B cell (primary cell): ENCODE measurements around the gene TMEM168. TPM values are rescaled to one million over a fixed set of nuclear protein-coding genes. Genes with fewer than 3 reads are reported as not detected.

Experiments used
- ATAC-seq: fragments of 200-7000 bp; cut with Tn5 transposase; one replicate; pipeline ENCODE4 v1.10.0; 2021; ENCODE audit warnings: low read depth, mild to moderate bottlenecking, moderate number of reproducible peaks, moderate library complexity
- CTCF ChIA-PET: fragments of 350-600 bp; sonication (Branson Sonifier 250); formaldehyde crosslinking; loops from one replicate; lab custom pipeline; 2021; ENCODE audit warnings: antibody characterized with exemption, inconsistent platforms; lab: Charles Lee
- POLR2A ChIA-PET: fragments of 350-600 bp; sonication (Branson Sonifier 250); formaldehyde crosslinking; loops from one replicate; lab custom pipeline; 2021; ENCODE audit warnings: antibody characterized with exemption; lab: Charles Lee
- DNase-seq: peaks from one replicate; pipeline ENCODE4 v3.0.0; 2013
- H2AFZ ChIP-seq: 2 replicates; pipeline ENCODE4 v1.6.1; 2012; ENCODE audit warnings: mild to moderate bottlenecking, low read depth, low read length; ENCODE audit not compliant: insufficient read depth, poor library complexity, severe bottlenecking
- H3K27ac ChIP-seq, 2 donors: 1 replicate in 1 of 2; 2 replicates in 1 of 2; pipeline ENCODE4 v1.5.1; 2012 to 2013; ENCODE audit warnings: low read length in 2 of 2, mild to moderate bottlenecking in 2 of 2, moderate library complexity in 1 of 2
- H3K27me3 ChIP-seq, 4 experiments: fragments of 200-600 bp in 1 of 4; sonication (generic) in 1 of 4; replicated peaks in 1 of 4; 1 replicate in 2 of 4; 2 replicates in 2 of 4; pipeline versions ENCODE4 v1.6.1 to v1.7.0; 2013 to 2016; ENCODE audit warnings: low read length in 3 of 4, mild to moderate bottlenecking in 2 of 4, mixed read lengths in 1 of 4, moderate library complexity in 1 of 4; ENCODE audit not compliant: insufficient read depth in 4 of 4, control insufficient read depth in 3 of 4; ENCODE audit errors: control extremely low read depth in 1 of 4
- H3K36me3 ChIP-seq, 2 experiments: replicated peaks in 1 of 2; 1 replicate in 1 of 2; 2 replicates in 1 of 2; pipeline versions ENCODE4 v1.6.1 to v1.7.1; 2013; ENCODE audit warnings: low read length in 1 of 2; ENCODE audit not compliant: insufficient read depth in 2 of 2, control insufficient read depth in 1 of 2; ENCODE audit errors: control extremely low read depth in 1 of 2, extremely low read depth in 1 of 2
- H3K4me1 ChIP-seq, 2 donors: fragments of 200-600 bp in 1 of 2; sonication (generic) in 1 of 2; 1 replicate in 1 of 2; 2 replicates in 1 of 2; pipeline versions ENCODE4 v1.5.1 to v1.6.1; 2013 to 2017; ENCODE audit warnings: low read length in 2 of 2; ENCODE audit not compliant: control insufficient read depth in 2 of 2, insufficient read depth in 2 of 2
- H3K4me2 ChIP-seq: replicated peaks from 2 replicates; pipeline ENCODE3; 2012; ENCODE audit warnings: mild to moderate bottlenecking, low read depth, low read length; ENCODE audit not compliant: poor library complexity, severe bottlenecking
- H3K4me3 ChIP-seq, 5 experiments: fragments of 200-600 bp in 1 of 5; sonication (generic) in 1 of 5; 1 replicate in 3 of 5; 2 replicates in 2 of 5; pipeline versions ENCODE4 v1.5.1 to v1.7.0; 2011 to 2016; ENCODE audit warnings: low read length in 4 of 5, mild to moderate bottlenecking in 4 of 5, low read depth in 2 of 5, control low read depth in 1 of 5, moderate library complexity in 1 of 5; ENCODE audit not compliant: insufficient read depth in 1 of 5; ENCODE audit errors: control extremely low read depth in 1 of 5, extremely low read depth in 1 of 5
- H3K79me2 ChIP-seq: fragments of 200-600 bp; sonication (generic); one replicate; pipeline ENCODE4 v1.6.0; 2016; ENCODE audit warnings: low read length; ENCODE audit not compliant: control insufficient read depth, insufficient read depth
- H3K9ac ChIP-seq: fragments of 200-600 bp; sonication (generic); 2 replicates; pipeline ENCODE4 v1.6.1; 2017; ENCODE audit warnings: mild to moderate bottlenecking, low read length, moderate library complexity
- H3K9me3 ChIP-seq, 3 donors: one replicate each; pipeline versions ENCODE4 v1.6.1 to v1.7.1; 2013; ENCODE audit warnings: low read length in 2 of 3; ENCODE audit not compliant: control insufficient read depth in 2 of 3, insufficient read depth in 1 of 3; ENCODE audit errors: control extremely low read depth in 1 of 3
- H4K20me1 ChIP-seq: 2 replicates; pipeline ENCODE4 v1.6.0; 2012; ENCODE audit warnings: mild to moderate bottlenecking, low read length; ENCODE audit not compliant: insufficient read depth, control insufficient read depth, poor library complexity, severe bottlenecking
- H3K27ac Mint-ChIP-seq: one replicate; pipeline ENCODE4 v1.8.0; 2021; ENCODE audit warnings: mixed read lengths
- H3K27me3 Mint-ChIP-seq: one replicate; pipeline ENCODE4 v1.8.0; 2021; ENCODE audit warnings: mixed read lengths
- H3K4me1 Mint-ChIP-seq: one replicate; pipeline ENCODE4 v1.8.0; 2021; ENCODE audit warnings: mixed read lengths
- H3K4me3 Mint-ChIP-seq: one replicate; pipeline ENCODE4 v1.8.0; 2021; ENCODE audit warnings: mixed read lengths
- H3K9me3 Mint-ChIP-seq: one replicate; pipeline ENCODE4 v1.8.0; 2022; ENCODE audit warnings: mixed read lengths; ENCODE audit not compliant: insufficient read depth
- CTCF ChIP-seq: fragments of 200-600 bp; IDR thresholded peaks from one replicate; pipeline ENCODE4 v1.8.0; 2022; ENCODE audit warnings: antibody characterized with exemption, mild to moderate bottlenecking
- EZH2 ChIP-seq: IDR thresholded peaks from 2 replicates; pipeline ENCODE4 v1.6.1; 2012; ENCODE audit warnings: borderline replicate concordance, low read depth, mild to moderate bottlenecking, moderate library complexity, low read length; ENCODE audit not compliant: insufficient read depth, poor library complexity, severe bottlenecking
- WGBS: methylation state at CpG from one replicate; pipeline ENCODE4 v1.1.5; 2013; ENCODE audit warnings: missing lambda C conversion rate; ENCODE audit not compliant: insufficient coverage; 5-methylcytosine and 5-hydroxymethylcytosine counted together
- intact Hi-C: fragments of 100-400 bp; cut with micrococcal nuclease; formaldehyde crosslinking; loops from one replicate; pipeline ENCODE4 v1.10.0; 2022
- polyA plus RNA-seq: library from polyadenylated mRNA; depleted of rRNA; stranded (reverse); fragments of >200 nt; gene quantifications from 2 replicates; pipeline ENCODE4 v1.2.3, GENCODE V29; 2012
- total RNA-seq, 2 donors: library from RNA; stranded (reverse); fragments of 120-200 nt in 1 of 2; gene quantifications; 1 replicate in 1 of 2; 2 replicates in 1 of 2; pipeline versions ENCODE4 v1.2.3 to v1.2.4, GENCODE V29; 2013 to 2022

Gene TMEM168
- total and polyA plus RNA-seq, 2 donors (not counting 1 experiment from before 2014, with no cell fraction given), result 12.7 to 31.8 TPM

- ChIA-PET POLR2A (no interaction called here), CTCF (no interaction called here)
- Histone ChIP-seq H4K20me1 (no peaks in the 10 kb centered on the region), H3K36me3 (no peaks in the 10 kb centered on the region), H3K27ac (no peak overlapping the region), H3K9me3 (no peaks in the 10 kb centered on the region), H3K4me1 (no peaks in the 10 kb centered on the region), H3K79me2 (no peaks in the 10 kb centered on the region), H3K27me3 (no peaks in the 10 kb centered on the region), H3K9ac (no peak overlapping the region), H3K4me3 (no peak overlapping the region), H2AFZ (no peak overlapping the region), H3K4me2 (no peak overlapping the region)
- Mint-ChIP-seq H3K27me3 (peaks cover 14% of the 10 kb centered on the region), H3K4me1 (no peaks in the 10 kb centered on the region), H3K4me3 (no peak overlapping the region), H3K9me3 (no peaks in the 10 kb centered on the region), H3K27ac (no peak overlapping the region)
- intact Hi-C loops, result no loop called here
- TF ChIP-seq CTCF (no peak), EZH2 (no peak)
- no peak for DNase-seq
- ATAC-seq, result no peak
- 93% methylated on average over 1 of the region's 1 CpG for WGBS
These were observed 68.8 kb downstream of the TMEM168 start for GRCh38 chr7:112721366-112721765.

GRCh38 chr7:112715525-112715924 lies 74.7 kb downstream of the TMEM168 start:
- no peak overlapping the region for H2AFZ ChIP-seq
- no peak overlapping the region for H3K27ac Mint-ChIP-seq

More at GRCh38 chr7:112715525-112715924, 74.7 kb downstream of the TMEM168 start:
- ATAC-seq (no peak), DNase-seq (no peak)
- 93% methylated on average over 2 of the region's 4 CpGs for WGBS
- Histone ChIP-seq H3K9ac (no peak overlapping the region), H4K20me1 (no peaks in the 10 kb centered on the region), H3K27ac (no peak overlapping the region), H3K4me2 (no peak overlapping the region), H3K79me2 (no peaks in the 10 kb centered on the region), H3K9me3 (no peaks in the 10 kb centered on the region), H3K4me3 (no peak overlapping the region), H3K36me3 (no peaks in the 10 kb centered on the region), H3K27me3 (no peaks in the 10 kb centered on the region), H3K4me1 (no peaks in the 10 kb centered on the region)
- Mint-ChIP-seq H3K4me3 (no peak overlapping the region), H3K27me3 (peaks cover 2% of the 10 kb centered on the region), H3K9me3 (no peaks in the 10 kb centered on the region), H3K4me1 (no peaks in the 10 kb centered on the region)
- intact Hi-C loops, result no loop called here
- TF ChIP-seq EZH2 (no peak), CTCF (no peak)
- POLR2A ChIA-PET, result no interaction called here
- CTCF ChIA-PET, result no interaction called here
